NT2/D1 (cell line): ENCODE results near the gene CRISP3.

Experiments
- YY1 ChIP-seq: IDR thresholded peaks from 2 replicates; pipeline ENCODE4 v1.6.1; 2011; ENCODE audit not compliant: insufficient read length, insufficient read depth
- ZNF274 ChIP-seq: IDR thresholded peaks from 2 replicates; pipeline ENCODE4 v1.6.1; 2011; ENCODE audit warnings: mild to moderate bottlenecking, low read depth, low read length

- TF ChIP-seq ZNF274 (no peak), YY1 (no peak)
These were observed 38.5 kb upstream of the CRISP3 start for GRCh38 chr6:49782725-49783124.
